ENCODE data around the gene LSM4.
"Not testable (repeated sequence)": the region's sequence is repeated elsewhere in the genome, so short reads cannot be mapped to it uniquely, and the experiment has no call there.

LSM4 gene

DNA sequence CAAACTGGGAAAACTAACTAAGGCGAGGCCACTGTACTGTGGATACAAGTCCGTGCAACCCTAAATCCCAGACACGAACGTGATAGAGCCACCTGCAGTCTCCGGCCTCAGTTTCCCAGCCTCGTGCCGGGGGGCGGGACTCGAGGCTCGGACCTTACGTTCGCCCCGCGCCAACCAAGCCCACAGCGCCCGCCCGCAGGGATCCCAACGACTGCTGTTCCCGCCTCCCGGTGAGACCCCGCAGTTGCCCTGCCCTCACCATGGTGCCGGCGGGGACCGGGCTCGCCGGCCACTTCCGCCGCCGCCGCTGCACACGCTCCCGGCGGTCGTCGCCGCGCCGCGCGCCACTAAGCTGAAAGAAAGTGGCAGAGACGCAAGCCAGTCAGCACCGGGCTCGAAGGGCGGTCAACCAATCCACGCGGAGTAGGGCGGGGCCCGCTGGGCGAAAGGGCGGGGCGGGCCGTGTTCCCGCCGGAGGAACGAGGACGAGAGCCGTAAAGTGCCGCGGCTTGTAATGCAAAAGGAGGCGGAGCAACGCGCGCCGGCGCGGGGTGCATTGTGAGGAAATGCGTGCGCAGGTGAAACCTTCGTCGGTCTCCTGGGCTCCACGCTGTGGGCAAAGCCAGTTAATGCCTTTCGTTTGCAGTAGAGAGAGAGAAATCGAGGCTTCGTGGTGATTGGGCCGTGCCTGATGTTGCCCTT lies at the start of gene LSM4:
Gene LSM4 (minus strand): TSS at position 318 of the 702 bp plus-strand sequence. CDS start 56 bp downstream, at position 262.
- peak within 1 kb of the TSS; percentile 83 for H3K4me3 ChIP-seq (replicated peaks; ENCODE audit: low read depth, low read length)
- peak; percentile 33 for TF ChIP-seq CTCF (IDR thresholded peaks at IDR 0.05; ENCODE audit: low read length, missing control alignments)

GRCh38 chr19:18368504-18369222 lies 45.8 kb upstream of the LSM4 start:
- TF ChIP-seq CTCF (IDR thresholded peaks at IDR 0.05; ENCODE audit: low read length, missing control alignments), result no peak
- H3K4me3 ChIP-seq (replicated peaks; ENCODE audit: low read depth, low read length), result no peak overlapping the region
- DNase-seq (ENCODE audit: low read depth), result no peak

More for the DNA sequence above, at the start of gene LSM4:
- DNase-seq (ENCODE audit: low read depth), result peak; percentile 97

DNA sequence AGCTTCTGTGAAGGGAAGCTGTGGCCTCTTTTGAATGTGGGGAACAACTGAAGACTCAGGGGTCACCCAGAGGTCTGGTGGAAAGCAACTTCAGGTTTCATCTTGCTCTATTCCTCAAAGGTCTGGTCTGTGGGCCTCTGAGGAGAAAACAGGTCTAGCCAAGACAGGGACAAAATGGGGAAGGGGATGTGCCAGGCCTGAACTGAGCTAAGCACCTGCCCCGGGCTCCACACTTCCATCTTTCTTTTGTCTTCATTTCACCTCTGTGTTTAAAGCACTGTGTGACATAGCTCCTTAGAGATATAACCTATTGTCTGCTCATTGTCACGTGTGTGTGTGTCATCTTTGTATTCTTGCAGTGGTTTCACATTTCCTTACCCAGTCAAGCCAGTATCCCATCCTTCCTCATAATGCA lies 43.2 kb upstream of the LSM4 start:
- peak; percentile 46 for DNase-seq (ENCODE audit: low read depth)
- no peak overlapping the region for H3K4me3 ChIP-seq (replicated peaks; ENCODE audit: low read depth, low read length)
- TF ChIP-seq CTCF (IDR thresholded peaks at IDR 0.05; ENCODE audit: low read length, missing control alignments), result no peak

DNA sequence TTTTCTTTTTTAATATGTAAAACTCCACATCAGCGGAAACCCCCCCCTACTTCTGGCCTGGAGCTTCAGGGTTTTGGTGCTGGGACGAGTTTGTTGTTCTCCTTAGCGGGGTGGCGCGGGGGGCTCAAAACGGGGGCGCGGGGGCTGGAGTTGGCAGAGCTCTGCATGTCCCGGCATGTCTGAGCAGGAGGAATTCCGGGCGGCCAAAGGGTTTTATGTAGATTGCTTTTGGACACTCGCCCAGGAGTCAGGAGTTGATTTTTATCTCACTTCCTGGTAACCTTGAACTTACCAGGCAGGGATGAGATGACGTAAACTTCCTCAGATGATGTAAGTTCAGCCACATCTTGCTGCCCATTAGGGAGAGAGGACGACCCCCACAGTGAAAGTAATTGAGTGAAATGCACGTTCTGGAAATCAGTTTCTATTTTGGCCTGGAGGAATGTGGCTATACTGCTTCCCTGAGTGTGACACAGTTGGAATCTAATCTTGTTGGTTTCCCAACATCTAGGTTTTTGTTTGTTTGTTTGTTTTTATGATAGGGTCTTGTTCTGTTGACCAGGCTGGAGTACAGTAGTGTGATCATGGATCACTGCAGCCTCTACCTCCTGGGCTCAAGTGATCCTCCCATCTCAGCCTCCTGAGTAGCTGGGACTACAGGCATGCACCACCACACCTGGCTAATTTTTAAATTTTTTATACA lies 42.1 kb upstream of the LSM4 start:
- no peak for TF ChIP-seq CTCF (IDR thresholded peaks at IDR 0.05; ENCODE audit: low read length, missing control alignments)
- H3K4me3 ChIP-seq (replicated peaks; ENCODE audit: low read depth, low read length), result no peak overlapping the region
- peak; percentile 100 for DNase-seq (ENCODE audit: low read depth)

- DNase-seq (ENCODE audit: low read depth); H3K4me3 ChIP-seq (replicated peaks; ENCODE audit: low read depth, low read length): not testable (repeated sequence)
These were observed 41.5 kb upstream of the LSM4 start for GRCh38 chr19:18364277-18364825.

DNA sequence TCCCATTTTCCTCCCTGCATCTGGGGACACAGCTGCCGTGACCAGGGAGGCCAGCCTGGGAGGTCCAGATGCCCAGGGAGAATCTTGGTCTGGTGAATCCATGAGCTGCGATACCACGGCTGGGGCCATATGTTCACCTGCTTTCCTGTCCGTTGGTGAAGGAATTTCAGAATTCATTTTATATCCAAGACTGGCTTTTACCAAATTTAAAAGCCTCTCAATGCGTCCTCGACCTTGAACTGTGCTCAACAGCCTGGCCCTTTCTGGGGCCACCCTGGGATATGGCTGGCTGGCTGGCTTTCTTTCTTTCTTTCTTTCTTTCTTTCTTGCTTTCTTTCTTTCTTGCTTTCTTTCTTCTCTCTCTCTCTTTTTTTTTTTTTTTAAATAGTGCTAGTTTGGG lies 40.9 kb upstream of the LSM4 start:
- no peak for DNase-seq (ENCODE audit: low read depth)
- no peak overlapping the region for H3K4me3 ChIP-seq (replicated peaks; ENCODE audit: low read depth, low read length)
- no peak for TF ChIP-seq CTCF (IDR thresholded peaks at IDR 0.05; ENCODE audit: low read length, missing control alignments)
